ENCODE data around the gene GJC1. TPM values are rescaled to one million over a fixed set of nuclear protein-coding genes. Genes with fewer than 3 reads are reported as not detected.
A peak's percentile ranks its signal among the peaks of the same experiment; 100 is the strongest.

GJC1 gene
- total and polyA plus RNA-seq, 9 of the 15 experiments (the other 6 are each of a cell fraction or from before 2014, with no cell fraction given), result 0.04 to 1.4 (median 0.18) TPM; not detected in 1

GRCh38 chr17:44775136-44775837, 54.8 kb downstream of the GJC1 start (continued):
- no peak for TF ChIP-seq RHOXF2B (CRISPR knock-in tag; conservative IDR thresholded peaks at IDR 0.05)
- TF ChIP-seq ZBTB40 (IDR thresholded peaks at IDR 0.05), result no peak
- no peak for TF ChIP-seq ZBTB40 (CRISPR knock-in tag; IDR thresholded peaks at IDR 0.05)
- no peak for TF ChIP-seq PCBP1 (IDR thresholded peaks at IDR 0.05; ENCODE audit: low read depth, low read length, poor library complexity, severe bottlenecking)
- no peak for TF ChIP-seq PPARD (CRISPR knock-in tag; IDR thresholded peaks at IDR 0.05)
- TF ChIP-seq CHD1 (IDR thresholded peaks at IDR 0.05; ENCODE audit: low read length), result no peak
- no peak for TF ChIP-seq TRIM24 (IDR thresholded peaks at IDR 0.05)
- no peak for TF ChIP-seq GTF2B (IDR thresholded peaks at IDR 0.05; ENCODE audit: extremely low read depth, insufficient read length)
- TF ChIP-seq SNRNP70 (optimal IDR thresholded peaks at IDR 0.05; ENCODE audit: low read depth, low read length), result no peak
- no peak for TF ChIP-seq U2AF1 (optimal IDR thresholded peaks at IDR 0.05; ENCODE audit: low read depth, low read length)
- no peak for TF ChIP-seq TCF7 (IDR thresholded peaks at IDR 0.05; ENCODE audit: borderline replicate concordance)
- peak; percentile 66 for TF ChIP-seq ATF1 (CRISPR knock-in tag; IDR thresholded peaks at IDR 0.05)
- TF ChIP-seq ATF1 (tag; IDR thresholded peaks at IDR 0.05), result peak; percentile 73
- TF ChIP-seq L3MBTL2 (IDR thresholded peaks at IDR 0.05), result peak; percentile 69
- no peak for TF ChIP-seq ZBTB34 (CRISPR knock-in tag; IDR thresholded peaks at IDR 0.05)
- TF ChIP-seq ZNF23 (CRISPR knock-in tag; IDR thresholded peaks at IDR 0.05), result no peak
- TF ChIP-seq NEUROD1 (IDR thresholded peaks at IDR 0.05; ENCODE audit: borderline replicate concordance, low read depth, low read length, partially characterized antibody), result no peak
- TF ChIP-seq HDAC8 (tag; IDR thresholded peaks at IDR 0.05), result peak; percentile 31; the same call in 1 of the 2 replicates
- TF ChIP-seq ZNF347 (CRISPR knock-in tag; IDR thresholded peaks at IDR 0.05; ENCODE audit: low read depth), result no peak
